Measurements from ENCODE around the gene PXMP2.

GRCh38 chr12:132707241-132707640 is 19.9 kb downstream of the PXMP2 start:
- TF ChIP-seq CTCF (IDR thresholded peaks at IDR 0.05), result no peak
- TF ChIP-seq BHLHE40 (IDR thresholded peaks at IDR 0.05; ENCODE audit: low read depth, low read length), result no peak
- no peak for TF ChIP-seq JUN (IDR thresholded peaks at IDR 0.05)
- TF ChIP-seq MAX (IDR thresholded peaks at IDR 0.05), result no peak
- TF ChIP-seq EP300 (IDR thresholded peaks at IDR 0.05), result no peak
- no peak for TF ChIP-seq POLR2A (IDR thresholded peaks at IDR 0.05; ENCODE audit: low read length)
- TF ChIP-seq ZSCAN20 (CRISPR knock-in tag; IDR thresholded peaks at IDR 0.05), result no peak
